SU-DHL-6 (cell line): ENCODE data around the gene POC1B.

Experiments
- H2AFZ ChIP-seq: fragments of 200-600 bp; sonication (generic); 2 replicates; pipeline ENCODE4 v1.6.1; 2014; ENCODE audit warnings: low read depth, mild to moderate bottlenecking, moderate library complexity, mixed read lengths, antibody characterized with exemption, low read length; ENCODE audit not compliant: severe bottlenecking
- H3F3A ChIP-seq: fragments of 200-600 bp; shearing (Covaris generic); 2 replicates; pipeline ENCODE4 v1.6.0; 2016; ENCODE audit warnings: antibody characterized with exemption, mild to moderate bottlenecking; ENCODE audit not compliant: insufficient read depth
- H3K27ac ChIP-seq: fragments of 200-600 bp; sonication (generic); 2 replicates; pipeline ENCODE4 v1.5.1; 2016; ENCODE audit warnings: low read depth, mild to moderate bottlenecking, low read length, moderate library complexity, mixed read lengths
- H3K27me3 ChIP-seq: fragments of 200-600 bp; sonication (generic), shearing (Covaris generic); 2 replicates; pipeline ENCODE4 v1.6.0; 2014; ENCODE audit warnings: mild to moderate bottlenecking, low read length
- H3K36me3 ChIP-seq: fragments of 200-600 bp; sonication (generic); 2 replicates; pipeline ENCODE4 v1.6.1; 2014; ENCODE audit warnings: mild to moderate bottlenecking, low read length, mixed read lengths
- H3K4me2 ChIP-seq: fragments of 300-600, 200-600 bp; shearing (Covaris generic), sonication (generic); 2 replicates; pipeline ENCODE4 v1.6.0; 2014; ENCODE audit warnings: low read length, low read depth, mild to moderate bottlenecking; ENCODE audit not compliant: poor library complexity, severe bottlenecking
- H3K4me3 ChIP-seq: fragments of 200-600 bp; sonication (generic); 2 replicates; pipeline ENCODE4 v1.5.1; 2014; ENCODE audit warnings: antibody characterized with exemption, low read length, mild to moderate bottlenecking, mixed read lengths; ENCODE audit not compliant: insufficient read depth, poor library complexity, severe bottlenecking
- H3K79me2 ChIP-seq: fragments of 200-600 bp; sonication (generic); 2 replicates; pipeline ENCODE4 v1.6.1; 2014; ENCODE audit warnings: mild to moderate bottlenecking, low read length, moderate library complexity; ENCODE audit not compliant: insufficient read depth
- H3K9ac ChIP-seq: fragments of 200-600 bp; sonication (generic); 2 replicates; pipeline ENCODE4 v1.7.0; 2014; ENCODE audit warnings: mild to moderate bottlenecking, low read length
- H3K9me2 ChIP-seq: fragments of 200-600 bp; sonication (generic); replicated peaks from 2 replicates; pipeline ENCODE4 v1.6.1; 2014; ENCODE audit warnings: low read length; ENCODE audit not compliant: insufficient read depth
- H3K9me3 ChIP-seq: fragments of 200-600 bp; sonication (generic); 2 replicates; pipeline ENCODE4 v1.6.1; 2014; ENCODE audit warnings: low read length, mixed read lengths; ENCODE audit not compliant: insufficient read depth
- H4K20me1 ChIP-seq: fragments of 200-600 bp; sonication (generic); 2 replicates; pipeline ENCODE4 v1.6.1; 2014; ENCODE audit warnings: low read depth, mild to moderate bottlenecking, antibody characterized with exemption, low read length, moderate library complexity, mixed read lengths
- EZH2phosphoT487 ChIP-seq: fragments of 200-600 bp; sonication (generic), shearing (Covaris generic); conservative IDR thresholded peaks from 2 replicates; pipeline ENCODE4 v1.6.1; 2018; ENCODE audit warnings: mild to moderate bottlenecking, antibody characterized with exemption, low read length, moderate library complexity, mixed read lengths
- TF ChIP-seq, protein P1 (sequence below): fragments of 200-600 bp; sonication (generic); IDR thresholded peaks from one replicate; pipeline ENCODE4 v1.5.1; 2017; ENCODE audit warnings: antibody characterized with exemption, mild to moderate bottlenecking, low read length, moderate library complexity; ENCODE audit not compliant: insufficient read depth, poor library complexity, severe bottlenecking

POC1B gene

GRCh38 chr12:89538897-89539296 lies 13.1 kb upstream of the POC1B start:
- H3K9ac ChIP-seq = no peak overlapping the region
- no peak overlapping the region for H3K4me3 ChIP-seq
- H3K4me2 ChIP-seq = no peak overlapping the region
- no peaks in the 10 kb centered on the region for H3K9me2 ChIP-seq
- H3K27ac ChIP-seq = no peak overlapping the region
- H2AFZ ChIP-seq = no peak overlapping the region
- no peaks in the 10 kb centered on the region for H3K36me3 ChIP-seq
- H3K79me2 ChIP-seq = no peaks in the 10 kb centered on the region
- no peaks in the 10 kb centered on the region for H3F3A ChIP-seq
- H4K20me1 ChIP-seq = no peaks in the 10 kb centered on the region
- no peaks in the 10 kb centered on the region for H3K9me3 ChIP-seq
- TF ChIP-seq, protein P1, sequence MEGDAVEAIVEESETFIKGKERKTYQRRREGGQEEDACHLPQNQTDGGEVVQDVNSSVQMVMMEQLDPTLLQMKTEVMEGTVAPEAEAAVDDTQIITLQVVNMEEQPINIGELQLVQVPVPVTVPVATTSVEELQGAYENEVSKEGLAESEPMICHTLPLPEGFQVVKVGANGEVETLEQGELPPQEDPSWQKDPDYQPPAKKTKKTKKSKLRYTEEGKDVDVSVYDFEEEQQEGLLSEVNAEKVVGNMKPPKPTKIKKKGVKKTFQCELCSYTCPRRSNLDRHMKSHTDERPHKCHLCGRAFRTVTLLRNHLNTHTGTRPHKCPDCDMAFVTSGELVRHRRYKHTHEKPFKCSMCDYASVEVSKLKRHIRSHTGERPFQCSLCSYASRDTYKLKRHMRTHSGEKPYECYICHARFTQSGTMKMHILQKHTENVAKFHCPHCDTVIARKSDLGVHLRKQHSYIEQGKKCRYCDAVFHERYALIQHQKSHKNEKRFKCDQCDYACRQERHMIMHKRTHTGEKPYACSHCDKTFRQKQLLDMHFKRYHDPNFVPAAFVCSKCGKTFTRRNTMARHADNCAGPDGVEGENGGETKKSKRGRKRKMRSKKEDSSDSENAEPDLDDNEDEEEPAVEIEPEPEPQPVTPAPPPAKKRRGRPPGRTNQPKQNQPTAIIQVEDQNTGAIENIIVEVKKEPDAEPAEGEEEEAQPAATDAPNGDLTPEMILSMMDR = no peak
- TF ChIP-seq EZH2phosphoT487 = no peak
- H3K27me3 ChIP-seq = no peaks in the 10 kb centered on the region

- Histone ChIP-seq H3K27ac (no peak overlapping the region), H3K79me2 (no peaks in the 10 kb centered on the region), H3F3A (no peaks in the 10 kb centered on the region), H3K9ac (no peak overlapping the region), H3K9me3 (no peaks in the 10 kb centered on the region), H3K9me2 (no peaks in the 10 kb centered on the region), H3K36me3 (no peaks in the 10 kb centered on the region), H3K4me2 (no peak overlapping the region), H3K27me3 (no peaks in the 10 kb centered on the region), H2AFZ (no peak overlapping the region), H4K20me1 (no peaks in the 10 kb centered on the region), H3K4me3 (no peak overlapping the region)
- TF ChIP-seq, protein P1 = no peak
- TF ChIP-seq EZH2phosphoT487 = no peak
Measured at GRCh38 chr12:89537389-89537788, 11.5 kb upstream of the POC1B start.

- TF ChIP-seq, protein P1 = peak; percentile 53
- TF ChIP-seq EZH2phosphoT487 = no peak
- Histone ChIP-seq H3K4me2 (no peak overlapping the region), H3K9me2 (no peaks in the 10 kb centered on the region), H3K4me3 (no peak overlapping the region), H3K27me3 (no peaks in the 10 kb centered on the region), H3F3A (peaks cover 14% of the 10 kb centered on the region), H3K9ac (no peak overlapping the region), H3K79me2 (no peaks in the 10 kb centered on the region), H3K9me3 (no peaks in the 10 kb centered on the region), H4K20me1 (no peaks in the 10 kb centered on the region), H2AFZ (no peak overlapping the region), H3K36me3 (no peaks in the 10 kb centered on the region), H3K27ac (no peak overlapping the region)
Measured at GRCh38 chr12:89529738-89530137, 3.9 kb upstream of the POC1B start.

DNA sequence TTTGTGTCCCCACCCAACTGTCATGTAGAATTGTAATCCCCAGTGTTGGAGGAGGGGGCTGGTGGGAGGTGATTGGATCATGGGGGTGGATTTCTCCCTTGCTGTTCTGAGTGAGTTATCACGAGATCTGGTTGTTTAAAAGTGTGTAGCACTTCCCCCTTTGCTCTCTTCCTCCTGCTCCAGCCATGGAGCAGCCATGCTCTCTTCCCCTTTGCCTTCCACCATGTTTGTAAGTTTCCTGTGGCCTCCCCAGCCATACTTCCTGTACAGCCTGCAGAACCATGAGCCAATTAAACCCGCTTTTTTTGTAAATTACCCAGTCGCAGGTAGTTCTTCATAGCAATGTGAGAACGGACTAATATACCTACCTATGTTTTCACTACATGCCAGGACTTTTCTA lies 2.6 kb upstream of the POC1B start:
- Histone ChIP-seq H3K9ac (no peak overlapping the region), H3K79me2 (no peaks in the 10 kb centered on the region), H3K4me2 (no peak overlapping the region), H2AFZ (no peak overlapping the region), H3K9me3 (no peaks in the 10 kb centered on the region), H3K27ac (no peak overlapping the region), H4K20me1 (no peaks in the 10 kb centered on the region), H3K4me3 (no peak overlapping the region), H3K9me2 (no peaks in the 10 kb centered on the region), H3F3A (peaks cover 14% of the 10 kb centered on the region), H3K36me3 (no peaks in the 10 kb centered on the region), H3K27me3 (no peaks in the 10 kb centered on the region)
- TF ChIP-seq, protein P1 = no peak
- no peak for TF ChIP-seq EZH2phosphoT487
